GM12872 (cell line): ENCODE results near the gene SLC12A1.

Experiments
- TF ChIP-seq, protein P1 (sequence below): IDR thresholded peaks from 3 replicates; pipeline ENCODE4 v1.5.1; 2011; ENCODE audit warnings: low read depth, mild to moderate bottlenecking, low read length, moderate library complexity; ENCODE audit not compliant: insufficient read depth

SLC12A1 gene

DNA sequence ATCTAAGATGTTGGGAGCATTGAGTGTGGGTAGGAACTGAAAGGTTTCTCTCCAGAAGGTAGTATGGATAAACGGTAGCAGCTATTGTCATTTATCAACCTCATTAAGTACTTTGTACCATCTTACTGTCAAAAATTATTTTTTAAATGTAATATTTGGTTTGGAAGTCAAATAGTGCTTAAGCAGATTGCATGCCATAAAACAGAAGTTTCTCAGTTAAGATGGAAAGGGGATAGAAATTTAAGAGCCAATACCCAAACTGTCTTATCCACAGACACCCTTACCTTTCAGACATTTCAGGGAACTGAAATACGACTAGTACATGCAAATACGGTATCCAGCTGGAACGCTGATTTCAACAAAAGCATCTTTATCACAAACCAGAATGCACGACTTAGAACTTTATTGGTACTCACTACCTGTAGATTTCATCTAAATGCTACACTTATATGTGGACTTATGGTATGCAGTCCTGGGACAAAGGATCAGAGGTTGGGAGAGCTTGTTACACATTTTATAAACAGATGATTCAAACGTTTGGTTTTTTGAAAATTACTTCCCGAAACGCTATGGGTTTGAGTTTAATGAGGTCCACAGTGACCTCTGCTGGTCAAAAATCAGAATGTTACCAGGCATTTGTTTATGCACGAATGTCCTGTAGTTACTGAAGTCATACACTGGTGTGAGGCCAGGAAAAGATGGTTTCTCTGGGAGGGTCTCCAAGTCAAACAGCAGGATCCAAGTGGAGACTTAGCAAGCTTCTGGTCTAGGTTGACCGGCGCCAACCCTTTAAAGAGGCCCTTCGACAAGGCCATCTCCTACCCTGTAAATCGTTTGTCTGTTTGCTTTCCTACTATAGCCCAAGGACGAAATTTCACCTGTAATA is 79.5 kb downstream of the SLC12A1 start:
- TF ChIP-seq, protein P1, sequence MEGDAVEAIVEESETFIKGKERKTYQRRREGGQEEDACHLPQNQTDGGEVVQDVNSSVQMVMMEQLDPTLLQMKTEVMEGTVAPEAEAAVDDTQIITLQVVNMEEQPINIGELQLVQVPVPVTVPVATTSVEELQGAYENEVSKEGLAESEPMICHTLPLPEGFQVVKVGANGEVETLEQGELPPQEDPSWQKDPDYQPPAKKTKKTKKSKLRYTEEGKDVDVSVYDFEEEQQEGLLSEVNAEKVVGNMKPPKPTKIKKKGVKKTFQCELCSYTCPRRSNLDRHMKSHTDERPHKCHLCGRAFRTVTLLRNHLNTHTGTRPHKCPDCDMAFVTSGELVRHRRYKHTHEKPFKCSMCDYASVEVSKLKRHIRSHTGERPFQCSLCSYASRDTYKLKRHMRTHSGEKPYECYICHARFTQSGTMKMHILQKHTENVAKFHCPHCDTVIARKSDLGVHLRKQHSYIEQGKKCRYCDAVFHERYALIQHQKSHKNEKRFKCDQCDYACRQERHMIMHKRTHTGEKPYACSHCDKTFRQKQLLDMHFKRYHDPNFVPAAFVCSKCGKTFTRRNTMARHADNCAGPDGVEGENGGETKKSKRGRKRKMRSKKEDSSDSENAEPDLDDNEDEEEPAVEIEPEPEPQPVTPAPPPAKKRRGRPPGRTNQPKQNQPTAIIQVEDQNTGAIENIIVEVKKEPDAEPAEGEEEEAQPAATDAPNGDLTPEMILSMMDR = peak; percentile 69

- TF ChIP-seq, protein P1 = no peak
Observed at GRCh38 chr15:48289628-48290027, 83.5 kb downstream of the SLC12A1 start.

- TF ChIP-seq, protein P1 = no peak
Observed at GRCh38 chr15:48292458-48292857, 86.4 kb downstream of the SLC12A1 start.

GRCh38 chr15:48297668-48298067 is 91.6 kb downstream of the SLC12A1 start:
- TF ChIP-seq, protein P1 = no peak

- TF ChIP-seq, protein P1 = no peak
Observed at GRCh38 chr15:48298914-48299313, 92.8 kb downstream of the SLC12A1 start.

DNA sequence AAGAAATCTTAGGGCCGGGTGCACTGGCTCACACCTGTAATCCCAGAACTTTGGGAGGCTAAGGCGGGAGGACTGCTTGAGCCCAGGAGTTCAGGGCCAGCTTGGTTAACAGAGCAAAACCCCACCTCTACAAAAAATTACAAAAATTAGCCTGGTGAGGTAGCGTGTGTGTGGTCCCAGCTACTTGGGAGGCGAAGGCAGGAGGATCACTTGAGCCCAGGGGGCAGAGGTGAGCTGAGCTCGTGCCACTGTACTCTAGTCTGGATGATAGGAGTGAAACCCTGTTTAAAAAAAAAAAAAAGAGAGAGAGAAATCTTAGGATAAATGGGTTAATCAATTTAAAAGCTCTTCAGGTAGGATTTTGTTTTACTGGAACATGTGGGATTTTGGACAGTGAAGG is 93.9 kb downstream of the SLC12A1 start:
- TF ChIP-seq, protein P1 = no peak

DNA sequence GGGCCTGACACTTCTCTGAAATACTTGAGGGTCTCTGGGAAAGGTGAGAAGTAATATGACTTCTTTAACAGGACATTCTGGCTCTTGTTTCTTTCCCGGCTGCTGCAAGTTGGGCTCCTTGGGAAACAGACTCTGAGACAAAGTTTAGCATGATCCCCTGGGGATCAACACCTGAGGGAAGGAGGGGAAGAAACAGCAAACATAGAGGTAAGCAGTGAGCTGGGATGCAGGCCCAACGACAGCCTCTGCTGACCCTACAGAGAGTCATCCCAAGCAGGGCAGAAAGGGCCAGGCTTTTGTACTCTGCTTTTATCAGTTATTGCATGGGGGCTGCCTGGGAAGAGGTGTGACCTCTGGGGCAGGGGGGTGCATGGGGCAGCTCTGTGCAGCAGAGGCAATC is 98.3 kb downstream of the SLC12A1 start:
- TF ChIP-seq, protein P1 = no peak
